AG20443 (cell line): ENCODE results near the gene XPR1.
A peak's percentile ranks its signal among the peaks of the same experiment; 100 is the strongest.
"Not testable (repeated sequence)": the region's sequence is repeated elsewhere in the genome, so short reads cannot be mapped to it uniquely, and the experiment has no call there.

ENCODE experiments used
- DNase-seq: peaks from one replicate; pipeline ENCODE4 v3.0.0; 2012; ENCODE audit warnings: low spot score, mixed read lengths

Gene XPR1

DNA sequence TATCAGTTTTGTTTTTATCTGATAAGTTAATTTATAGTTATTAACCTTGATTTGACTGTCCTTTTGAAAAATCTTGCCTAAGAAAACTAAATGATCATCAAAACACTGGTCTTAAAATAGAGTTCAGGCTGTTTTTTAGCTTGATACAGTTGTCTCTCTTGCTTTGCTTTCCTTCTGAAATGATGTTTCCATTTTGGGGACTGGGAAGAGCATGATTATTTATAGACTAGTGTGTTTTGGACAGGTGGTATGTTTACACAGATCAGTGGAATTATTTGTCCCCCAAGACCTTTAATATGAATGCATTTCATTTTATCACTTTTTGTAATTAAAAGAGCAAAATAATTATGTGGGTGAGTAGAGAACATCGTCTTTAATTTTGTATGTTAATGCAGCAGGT is 90.8 kb downstream of the XPR1 start:
- DNase-seq, result no peak

DNA sequence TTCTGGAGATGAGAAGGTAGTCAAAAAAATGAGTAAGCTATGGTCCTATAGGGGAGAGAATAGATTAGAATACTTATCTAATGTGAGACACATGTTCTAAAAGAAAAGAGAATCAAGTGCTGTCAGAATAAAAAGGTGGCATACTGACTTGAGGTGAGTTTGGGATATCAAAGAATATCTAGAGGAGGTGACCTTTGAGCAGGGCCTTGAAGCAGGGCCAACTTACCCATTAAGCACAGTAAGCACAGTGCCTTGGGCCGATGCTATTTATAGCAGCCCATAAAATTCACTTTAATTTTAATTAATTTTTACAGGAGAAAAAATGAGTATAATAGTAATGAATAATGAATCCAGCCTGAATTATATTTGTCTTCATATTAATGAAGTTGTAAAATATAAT is 92.2 kb downstream of the XPR1 start:
- DNase-seq, result no peak

DNA sequence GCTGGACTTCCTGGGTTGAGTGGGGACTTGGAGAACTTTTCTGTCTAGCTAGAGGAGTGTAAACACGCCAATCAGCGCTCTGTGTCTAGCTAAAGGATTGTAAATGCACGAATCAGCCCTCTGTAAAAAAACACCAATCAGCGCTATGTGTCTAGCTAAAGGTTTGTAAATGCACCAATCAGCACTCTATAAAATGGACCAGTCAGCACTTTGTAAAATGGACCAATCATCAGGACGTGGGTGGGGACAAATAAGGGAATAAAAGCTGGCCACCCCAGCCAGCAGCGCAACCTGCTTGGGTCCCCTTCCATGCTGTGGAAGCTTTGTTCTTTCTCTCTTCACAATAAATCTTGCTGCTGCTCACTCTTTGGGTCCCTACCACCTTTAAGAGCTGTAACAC is 94.2 kb downstream of the XPR1 start:
- not testable (repeated sequence) for DNase-seq

DNA sequence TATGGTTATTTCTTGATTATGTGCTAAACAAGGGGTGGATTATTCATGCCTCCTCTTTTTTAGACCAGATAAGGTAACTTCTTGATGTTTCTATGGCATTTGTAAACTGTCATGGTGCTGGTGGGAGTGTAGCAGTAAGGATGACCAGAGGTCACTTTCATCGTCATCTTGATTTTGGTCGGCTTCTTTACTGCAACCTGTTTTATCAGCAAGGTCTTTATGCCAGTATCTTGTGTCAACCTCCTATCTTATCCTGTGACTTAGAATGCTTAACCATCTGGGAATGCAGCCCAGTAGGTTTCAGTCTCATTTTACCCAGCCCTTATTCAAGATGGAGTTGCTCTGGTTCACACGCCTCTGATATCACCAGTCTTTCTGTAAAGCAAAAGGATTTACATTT is 95.9 kb downstream of the XPR1 start:
- DNase-seq, result not testable (repeated sequence)

DNA sequence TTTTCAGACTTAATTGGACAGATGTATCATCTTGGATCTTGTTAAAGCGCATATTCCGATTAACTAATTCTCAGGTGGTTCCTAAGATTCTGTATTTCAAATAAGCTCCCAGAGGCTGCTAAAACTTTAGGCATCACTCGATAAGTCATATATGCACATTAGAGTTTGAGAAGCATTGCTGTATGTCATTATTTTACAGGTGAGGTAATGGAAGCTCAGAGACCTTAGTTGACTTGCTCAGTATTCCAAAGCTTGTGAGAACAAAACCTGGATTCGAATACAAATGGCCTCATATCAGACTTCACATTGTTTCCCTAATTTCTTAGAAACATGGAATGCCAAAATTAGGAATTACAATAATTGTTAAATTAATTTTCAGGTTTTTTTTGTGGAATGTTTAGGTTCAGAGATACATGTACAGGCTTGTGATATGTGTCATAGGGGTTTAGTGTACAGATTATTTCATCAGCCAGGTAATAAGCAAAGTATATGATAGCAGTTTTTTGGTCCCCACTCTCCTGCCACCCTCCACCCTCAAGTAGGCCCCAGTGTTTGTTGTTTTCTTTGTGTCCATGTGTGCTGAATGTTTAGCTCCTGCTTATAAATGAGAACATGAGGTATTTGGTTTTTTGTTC is 96.8 kb downstream of the XPR1 start:
- no peak for DNase-seq

DNA sequence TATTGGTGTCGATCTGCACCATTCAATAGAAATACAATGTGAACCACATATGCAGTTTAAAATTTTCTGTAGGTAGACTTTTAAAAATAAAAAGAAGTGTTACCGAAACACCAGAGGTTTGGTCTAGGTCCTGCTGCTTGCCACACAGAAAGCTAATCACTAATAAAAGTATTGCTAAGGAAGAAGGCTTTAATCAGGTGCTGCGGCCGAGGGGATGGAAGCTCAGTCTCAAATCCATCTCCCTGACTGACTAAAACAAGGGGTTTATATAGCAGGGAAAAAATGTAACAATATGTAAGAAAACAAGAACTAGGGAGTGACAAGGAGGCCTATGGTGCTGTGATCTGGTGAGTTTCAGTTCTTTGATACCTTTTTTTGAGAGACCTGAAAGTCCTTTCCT is 99.3 kb downstream of the XPR1 start:
- DNase-seq, result no peak

DNA sequence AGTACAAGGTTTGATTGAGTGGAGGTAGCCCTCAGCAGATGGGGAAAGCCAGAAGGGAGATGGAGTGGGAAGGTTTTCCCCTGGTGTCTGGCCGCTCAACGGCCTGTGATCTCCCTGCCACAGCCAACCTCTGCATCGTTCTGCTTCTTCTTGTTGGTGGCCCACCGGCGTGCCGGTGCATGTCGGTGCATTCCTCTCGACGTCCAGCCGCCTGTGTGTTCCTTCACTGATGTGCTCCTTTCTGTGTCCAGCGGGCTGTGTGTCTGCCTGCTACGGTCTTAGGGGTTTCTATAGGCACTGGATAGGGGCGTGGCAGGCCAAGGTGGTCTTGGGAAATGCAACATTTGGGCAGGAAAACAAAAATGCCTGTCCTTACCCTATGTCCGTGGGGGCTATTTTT is 101.0 kb downstream of the XPR1 start:
- DNase-seq, result no peak

DNA sequence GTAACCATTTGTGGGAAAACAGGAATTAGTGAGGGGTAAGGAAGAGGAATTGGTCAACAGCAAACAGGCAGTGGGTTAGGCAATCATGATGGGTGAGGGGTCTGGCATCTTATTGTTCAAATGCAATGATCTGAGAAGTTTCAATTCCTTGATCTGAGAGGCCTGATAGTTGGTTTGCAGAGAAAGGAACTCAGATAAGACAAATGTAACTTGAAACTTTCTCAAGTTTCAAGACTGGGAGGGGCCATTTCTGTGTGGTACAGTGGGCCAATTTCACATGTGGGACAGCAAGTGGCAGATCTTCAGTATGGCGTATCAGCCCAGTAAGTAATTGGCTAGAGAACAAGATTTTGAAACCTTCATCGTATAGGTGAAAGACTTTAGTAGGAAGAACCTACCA is 102.5 kb downstream of the XPR1 start:
- DNase-seq, result no peak

DNA sequence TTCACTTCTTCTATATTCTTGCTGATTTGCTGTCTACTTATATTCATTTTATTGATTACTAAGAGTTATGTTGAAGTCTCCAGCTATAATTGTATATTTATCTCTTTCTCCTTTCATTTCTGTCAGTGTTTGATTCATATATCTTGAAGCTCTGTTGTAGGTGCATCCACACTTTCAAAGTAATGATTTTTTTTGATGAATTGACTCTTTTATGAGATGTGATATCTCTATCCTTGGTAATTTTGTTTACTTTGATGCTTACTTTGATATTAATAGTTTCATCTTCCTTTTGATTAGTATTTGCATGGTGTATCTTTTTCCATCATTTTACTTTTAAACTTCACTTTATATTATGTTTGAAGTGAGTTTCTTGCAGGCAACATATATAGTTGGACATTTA is 110.8 kb downstream of the XPR1 start:
- no peak for DNase-seq

DNA sequence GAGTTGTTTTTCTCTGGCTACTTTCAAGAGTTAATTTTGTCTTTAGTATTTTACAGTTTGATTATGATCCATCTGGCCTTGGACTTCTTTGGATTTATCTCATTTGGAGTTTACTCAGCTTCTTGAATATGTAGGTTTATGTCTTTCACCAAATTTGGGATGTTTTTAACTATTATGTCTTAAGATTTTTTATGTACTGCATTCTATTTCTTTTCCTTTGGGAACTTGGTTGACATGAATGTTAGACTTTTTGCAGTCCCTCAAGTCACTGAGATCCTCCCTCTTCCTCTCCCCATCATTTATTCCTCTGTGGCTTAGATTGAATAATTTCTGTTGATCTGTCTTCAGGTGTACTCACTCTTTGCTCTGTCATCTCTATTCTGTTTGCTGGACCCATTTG is 112.0 kb downstream of the XPR1 start:
- DNase-seq, result no peak

DNA sequence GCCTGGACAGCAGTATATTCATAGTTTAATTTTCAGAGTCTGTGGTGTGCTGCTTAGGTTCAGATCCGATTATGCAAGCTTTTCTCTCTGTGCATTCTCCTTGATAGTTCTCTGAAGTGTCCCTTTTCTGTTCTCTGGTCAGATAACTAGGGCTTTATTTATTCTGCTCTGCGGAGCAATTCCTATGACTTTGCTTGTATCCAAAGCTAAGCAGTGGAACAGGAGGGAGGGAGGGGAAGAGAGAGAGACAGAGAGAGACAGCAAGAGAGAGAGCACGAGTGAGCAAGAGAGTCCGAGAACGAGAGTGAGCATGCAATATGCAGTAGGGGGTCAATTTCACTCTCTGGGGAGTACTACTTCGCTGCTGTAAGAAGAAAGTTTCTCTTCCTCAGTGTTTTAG is 113.3 kb downstream of the XPR1 start:
- DNase-seq, result no peak

DNA sequence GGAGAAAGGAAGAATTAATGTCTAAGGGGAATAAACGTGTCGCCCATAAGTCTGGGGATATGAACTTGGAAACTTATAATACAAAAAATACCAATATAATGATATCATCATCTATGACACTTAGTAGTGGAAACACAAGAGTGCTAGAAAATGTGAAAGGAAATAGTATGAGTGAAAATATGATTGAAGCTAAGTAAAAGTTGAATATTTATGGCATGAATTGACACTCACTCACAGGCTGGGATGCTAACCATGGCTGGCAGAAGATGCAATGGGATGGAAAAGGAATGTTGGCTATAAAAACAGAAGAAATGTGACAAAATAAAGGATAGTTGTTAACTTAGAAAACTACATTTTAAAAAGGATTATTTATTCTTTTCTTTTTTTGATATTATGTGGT is 120.1 kb downstream of the XPR1 start:
- peak; percentile 7 for DNase-seq

DNA sequence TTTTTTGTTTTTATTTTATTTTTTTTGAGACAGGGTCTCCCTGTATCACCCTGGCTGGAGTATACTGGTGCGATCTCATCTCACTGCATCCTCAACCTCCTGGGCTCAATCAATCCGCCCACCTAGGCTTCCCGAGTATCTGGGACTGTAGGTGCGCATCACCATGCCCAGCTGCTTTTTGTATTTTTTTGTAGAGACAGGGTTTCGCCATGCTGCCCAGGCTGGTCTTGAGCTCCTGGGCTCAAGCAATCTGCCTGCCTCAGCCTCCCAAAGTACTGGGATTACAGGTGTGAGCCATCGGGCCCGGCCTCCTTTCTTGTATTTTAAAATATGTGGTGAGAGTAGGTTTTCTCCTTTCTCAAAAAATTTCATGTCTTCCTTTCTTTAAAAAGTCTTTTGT is 122.6 kb downstream of the XPR1 start:
- no peak for DNase-seq

DNA sequence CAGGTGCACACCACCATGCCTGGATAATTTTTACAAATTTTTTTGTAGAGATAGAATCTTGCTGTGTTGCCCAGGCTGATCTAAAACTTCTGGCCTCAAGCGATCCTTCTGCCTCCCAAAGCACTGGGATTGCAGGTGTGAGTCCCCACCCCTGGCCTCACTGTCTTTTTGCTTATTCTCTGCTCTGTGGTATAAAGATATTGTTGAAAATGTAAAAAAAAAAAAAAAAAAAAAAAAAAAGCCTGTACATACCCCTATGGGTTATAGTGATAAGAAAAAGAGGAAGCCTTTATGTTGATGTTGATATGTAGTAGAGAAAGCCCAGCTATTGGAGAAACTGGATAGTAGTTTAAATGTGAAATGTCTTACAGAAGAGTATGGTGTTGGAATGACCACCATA is 125.8 kb downstream of the XPR1 start:
- DNase-seq, result no peak

DNA sequence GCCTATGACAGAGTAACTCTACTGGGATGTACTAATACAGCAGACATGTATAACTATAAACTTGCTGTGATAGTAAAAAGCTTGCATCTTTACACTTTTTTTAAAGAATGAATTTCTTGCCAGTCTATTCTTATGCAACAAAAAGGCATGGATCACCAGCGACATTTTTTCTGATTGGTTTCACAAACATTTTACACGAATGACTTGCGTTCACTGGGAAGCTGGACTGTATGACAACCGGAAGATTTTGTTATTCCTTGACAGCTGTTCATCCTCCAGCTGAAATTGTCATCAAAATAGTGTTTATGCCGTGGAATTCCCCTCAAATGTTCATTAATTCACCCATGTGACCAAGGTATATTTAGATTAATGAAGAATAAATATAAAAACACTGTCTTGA is 131.0 kb downstream of the XPR1 start:
- no peak for DNase-seq

DNA sequence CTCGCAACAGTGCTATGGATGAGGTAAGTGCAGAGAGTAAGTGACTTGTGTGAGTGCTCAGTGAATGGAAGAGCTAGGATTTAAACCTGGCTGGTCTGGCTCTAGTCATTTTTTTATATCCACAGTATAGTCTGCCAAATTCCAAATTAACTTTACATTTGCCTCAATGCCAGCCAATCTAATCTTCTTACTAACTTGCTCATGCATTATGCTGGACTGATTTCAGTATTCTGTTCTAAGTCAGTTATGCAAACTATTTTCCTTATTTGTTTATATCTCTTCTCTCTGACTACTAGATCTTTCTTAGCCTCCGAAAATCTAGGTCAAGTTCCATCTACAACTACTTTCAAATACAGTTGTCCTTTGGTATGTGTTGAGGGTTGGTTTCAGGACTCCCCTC is 133.3 kb downstream of the XPR1 start:
- no peak for DNase-seq

DNA sequence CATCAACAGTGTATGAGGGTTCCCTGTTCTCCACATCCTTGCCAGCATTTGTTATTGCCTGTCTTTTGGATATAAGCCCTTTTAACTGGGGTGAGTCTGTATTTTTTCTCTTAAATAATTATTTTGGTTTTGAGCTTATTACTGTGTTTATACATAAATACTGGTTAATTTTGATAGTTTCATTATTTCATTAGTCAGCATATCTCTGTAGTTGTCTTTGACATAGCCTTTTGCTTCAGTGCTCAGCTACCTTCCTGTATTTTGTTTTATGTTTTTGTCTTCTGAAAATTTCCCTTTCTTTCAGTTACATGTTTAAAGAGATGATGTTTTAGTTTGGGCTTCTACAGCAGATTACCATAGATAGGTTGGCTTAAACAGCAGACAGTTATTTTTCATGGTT is 138.1 kb downstream of the XPR1 start:
- no peak for DNase-seq

DNA sequence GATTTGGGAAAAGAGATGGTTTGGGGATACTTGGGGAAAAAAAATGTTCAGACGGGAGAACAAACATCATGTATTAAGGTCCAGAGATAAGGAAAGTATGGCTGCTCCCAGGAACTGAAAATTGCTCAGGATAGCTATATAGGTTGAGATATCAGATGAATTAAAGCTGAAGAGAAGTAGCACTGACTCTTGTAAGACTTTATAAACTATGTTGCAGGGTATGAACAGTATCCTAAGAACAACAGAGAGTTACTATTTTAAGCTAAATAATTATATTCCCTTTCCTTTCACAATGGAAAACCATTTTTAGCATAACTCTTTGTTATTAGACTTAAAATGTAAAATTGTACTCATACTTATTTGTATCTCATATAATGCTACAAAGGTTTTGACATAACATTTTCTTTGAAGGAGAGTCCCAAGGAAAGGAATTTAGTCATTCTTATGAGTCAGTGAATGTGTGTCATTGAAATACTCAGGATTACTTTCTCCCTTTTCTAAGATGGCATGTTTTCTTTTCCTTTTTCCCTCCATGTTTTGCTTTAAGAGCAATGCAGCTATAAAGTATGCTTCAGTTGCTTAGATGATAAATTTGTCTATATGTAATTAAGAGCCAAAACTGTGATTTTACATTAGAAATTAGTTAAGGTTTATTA is 141.5 kb downstream of the XPR1 start:
- DNase-seq, result peak; percentile 55

DNA sequence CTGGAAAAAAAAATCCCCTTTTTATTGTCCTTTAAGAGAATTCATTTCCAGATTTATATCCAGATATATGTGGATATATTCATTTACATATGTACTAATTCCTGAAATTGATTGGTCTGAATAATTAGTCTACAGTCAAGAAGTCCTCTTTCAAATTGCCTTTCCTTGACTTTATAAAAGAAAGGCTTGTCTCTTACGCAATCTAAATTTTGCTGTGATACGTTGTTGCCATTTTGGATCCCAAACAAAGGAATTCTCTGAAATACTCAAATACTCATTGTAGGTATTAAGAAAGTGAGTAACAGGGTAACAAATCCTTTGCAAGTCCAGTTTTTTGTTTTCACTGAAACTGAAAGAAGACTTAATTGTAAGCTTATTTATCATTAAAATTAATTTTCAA is 144.0 kb downstream of the XPR1 start:
- no peak for DNase-seq

DNA sequence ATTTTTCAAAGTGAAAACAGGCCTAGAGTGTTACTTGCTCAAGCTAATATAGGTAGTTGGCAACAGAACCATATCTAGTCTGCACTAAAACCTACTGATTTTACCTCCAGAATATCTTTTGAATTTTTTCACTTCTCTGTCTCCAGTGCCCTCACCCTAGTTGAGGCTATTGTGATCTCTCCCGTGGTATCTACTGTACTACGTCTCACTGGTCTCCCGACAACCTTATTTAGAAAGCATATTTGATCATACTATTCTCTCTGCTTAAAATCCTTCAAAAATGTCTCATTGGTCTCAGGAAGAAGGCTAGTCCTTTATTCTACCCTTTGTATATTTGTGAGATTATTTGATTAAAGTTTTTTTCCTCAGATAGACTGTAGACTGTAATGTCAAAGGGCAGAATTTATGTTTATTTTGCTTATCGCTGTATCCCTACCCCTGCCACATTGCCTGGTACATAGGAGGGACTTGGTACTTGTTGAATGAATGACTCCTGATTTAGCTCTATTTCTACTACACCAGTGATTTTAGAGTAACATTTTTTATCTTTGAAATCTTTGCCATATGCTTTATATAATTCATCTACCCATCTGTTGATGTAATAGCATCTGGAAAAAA is 145.4 kb downstream of the XPR1 start:
- no peak for DNase-seq

DNA sequence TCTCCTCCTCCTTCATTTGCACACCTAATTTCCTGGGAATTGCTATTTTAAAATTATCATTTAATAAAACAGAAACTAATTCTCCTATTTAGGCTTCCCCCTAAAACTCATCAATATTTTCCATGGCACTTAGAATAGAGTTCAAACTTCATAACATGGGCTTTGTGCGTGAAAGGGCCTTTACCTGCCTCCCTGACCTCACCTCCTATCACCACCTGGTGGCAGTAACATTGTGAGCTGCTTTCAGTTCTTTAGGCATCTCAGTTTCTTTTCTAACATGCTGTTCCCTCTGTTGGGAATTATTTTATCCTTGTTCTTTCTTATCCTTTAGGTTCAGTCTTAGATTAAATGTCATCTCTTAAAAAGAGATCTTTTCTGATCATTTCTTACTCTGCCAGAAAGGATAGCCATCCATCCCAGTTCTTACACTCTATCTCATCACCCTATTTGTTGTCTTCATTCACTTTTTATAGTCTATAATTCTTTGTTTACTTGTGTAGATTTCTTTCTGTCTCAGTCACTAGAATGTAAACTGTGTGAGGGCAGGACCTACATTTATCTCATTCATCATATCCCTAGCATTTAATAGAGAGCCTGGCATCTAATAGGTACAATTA is 147.1 kb downstream of the XPR1 start:
- DNase-seq, result no peak

DNA sequence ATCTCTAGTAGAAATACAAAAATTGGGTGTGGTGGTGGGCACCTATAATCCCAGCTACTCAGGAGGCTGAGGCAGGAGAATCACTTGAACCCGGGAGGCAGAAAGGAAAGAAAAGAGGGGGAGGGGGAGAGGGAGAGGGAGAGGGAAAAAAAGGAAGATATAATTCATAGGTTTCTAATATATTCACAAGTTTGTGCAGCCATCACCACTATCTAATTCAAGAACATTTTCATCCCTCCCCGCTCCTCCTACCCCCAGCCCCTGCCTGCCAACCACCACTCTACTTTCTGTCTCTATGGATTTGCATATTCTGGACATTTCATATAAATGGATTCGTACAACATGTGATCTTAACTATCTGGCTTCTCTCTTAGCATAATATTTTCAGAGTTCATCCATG is 147.8 kb downstream of the XPR1 start:
- DNase-seq, result no peak

DNA sequence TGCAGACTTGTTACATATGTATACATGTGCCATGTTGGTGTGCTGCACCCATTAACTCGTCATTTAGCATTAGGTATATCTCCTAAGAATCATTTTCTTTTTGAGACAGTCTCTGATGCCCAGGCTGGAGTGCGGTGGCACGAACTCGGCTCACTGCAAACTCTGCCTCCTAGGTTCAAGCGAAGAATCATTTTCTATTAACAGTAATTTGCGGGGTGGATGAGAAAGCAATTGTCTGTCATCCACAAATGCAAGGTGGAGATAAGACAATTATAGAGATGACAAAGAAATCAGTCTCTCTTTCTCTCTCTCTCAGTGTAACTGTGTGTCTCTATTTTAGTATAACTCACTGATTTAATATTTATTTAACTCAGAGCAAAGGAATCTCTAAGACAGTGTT is 149.9 kb downstream of the XPR1 start:
- no peak for DNase-seq
